GM23248 (cell line): ENCODE measurements around the gene TENM3.

ENCODE experiments used
- EZH2 ChIP-seq: fragments of 200-600 bp; sonication (generic); IDR thresholded peaks from 2 replicates; pipeline ENCODE4 v1.6.1; 2018; ENCODE audit warnings: antibody characterized with exemption, mild to moderate bottlenecking; ENCODE audit not compliant: insufficient read depth, poor library complexity, severe bottlenecking
- EZH2phosphoT487 ChIP-seq: fragments of 200-600 bp; sonication (generic); IDR thresholded peaks from 2 replicates; pipeline ENCODE4 v1.6.1; 2018; ENCODE audit warnings: antibody characterized with exemption, moderate library complexity, mild to moderate bottlenecking, low read depth; ENCODE audit not compliant: insufficient read depth

DNA sequence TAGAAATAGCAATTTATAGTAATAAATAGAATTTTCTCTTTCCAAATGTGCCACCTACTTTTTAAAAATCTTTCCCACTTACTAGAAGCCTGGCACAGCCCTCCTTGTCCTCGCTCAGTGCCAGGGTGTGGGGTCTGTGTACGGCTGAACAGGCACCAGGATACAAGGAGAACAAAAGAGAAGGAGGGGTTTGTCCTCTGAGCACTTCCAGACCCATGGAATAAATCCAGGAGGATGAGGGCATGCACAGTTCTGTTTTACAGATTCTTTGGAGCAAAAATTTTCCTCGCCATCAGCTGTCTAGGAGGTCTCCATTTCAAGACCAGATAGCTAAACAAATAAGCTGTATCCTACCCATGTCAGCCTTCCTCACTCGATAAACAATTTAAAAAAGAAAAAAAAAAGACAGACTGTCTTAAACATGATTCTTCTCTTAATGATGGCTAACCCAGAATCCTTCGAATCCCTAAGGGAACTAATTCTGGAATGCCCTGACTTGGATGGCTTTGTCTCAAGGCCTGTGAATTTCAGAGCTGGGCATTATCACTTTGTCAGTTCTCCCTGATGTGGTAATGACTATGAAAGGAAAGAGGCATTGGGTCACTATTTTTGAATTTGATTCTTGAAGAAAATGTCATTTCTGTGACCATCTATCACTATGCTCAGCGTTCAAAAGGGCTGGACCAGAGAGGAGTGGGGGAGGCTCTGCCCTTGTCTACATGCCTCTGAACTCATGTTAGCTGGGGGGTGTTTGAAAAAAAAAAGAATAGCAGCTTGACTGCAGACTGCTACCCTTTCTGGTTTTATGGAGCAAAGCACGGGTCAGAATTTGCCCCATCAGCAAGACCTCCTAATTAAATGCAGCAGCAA lies 523.0 kb downstream of the TENM3 start:
- TF ChIP-seq EZH2 (no peak), EZH2phosphoT487 (no peak)
